GM12892 (cell line): Measurements from ENCODE around the gene EEPD1.
"Not testable (repeated sequence)": the region's sequence is repeated elsewhere in the genome, so short reads cannot be mapped to it uniquely, and the experiment has no call there.

ENCODE experiments used
- DNase-seq: peaks from one replicate; pipeline ENCODE4 v3.0.0; 2011; ENCODE audit not compliant: insufficient read length
- FAIRE-seq: peaks from 2 replicates; lab custom pipeline; 2011; peaks lifted over from hg19 to GRCh38; lab: Jason Lieb, UNC
- POLR2A ChIP-seq: IDR thresholded peaks from 2 replicates; pipeline ENCODE4 v1.6.1; 2011; ENCODE audit warnings: low read depth, low read length, control low read depth
- POLR2AphosphoS5 ChIP-seq: IDR thresholded peaks from 2 replicates; pipeline ENCODE4 v1.6.1; 2011; ENCODE audit warnings: low read depth, low read length, control low read depth
- TAF1 ChIP-seq: IDR thresholded peaks from 2 replicates; pipeline ENCODE4 v1.6.1; 2011; ENCODE audit warnings: low read depth, mild to moderate bottlenecking, control low read depth, low read length, borderline replicate concordance

Gene EEPD1

DNA sequence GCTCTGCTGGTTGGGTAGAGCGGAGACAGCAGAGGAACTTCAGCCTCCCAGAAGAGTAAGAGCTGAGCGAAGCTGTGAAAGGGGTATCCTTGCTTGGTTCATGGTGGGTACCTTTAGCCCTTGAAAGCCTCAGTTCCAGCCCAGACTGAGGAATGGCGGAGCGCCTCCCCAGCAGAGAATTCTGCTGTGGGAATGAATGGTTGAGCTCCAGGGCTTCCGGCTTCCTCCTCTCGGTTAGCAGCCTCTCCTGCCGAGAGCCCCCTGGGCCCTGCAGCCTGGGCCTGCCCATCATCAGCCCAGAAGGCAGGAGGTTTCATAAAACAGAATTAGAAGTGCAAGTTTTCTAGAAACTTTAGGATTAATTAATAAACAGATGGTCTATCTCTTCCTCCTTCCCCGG lies 156.7 kb downstream of the EEPD1 start:
- FAIRE-seq (no peak), DNase-seq (no peak)

DNA sequence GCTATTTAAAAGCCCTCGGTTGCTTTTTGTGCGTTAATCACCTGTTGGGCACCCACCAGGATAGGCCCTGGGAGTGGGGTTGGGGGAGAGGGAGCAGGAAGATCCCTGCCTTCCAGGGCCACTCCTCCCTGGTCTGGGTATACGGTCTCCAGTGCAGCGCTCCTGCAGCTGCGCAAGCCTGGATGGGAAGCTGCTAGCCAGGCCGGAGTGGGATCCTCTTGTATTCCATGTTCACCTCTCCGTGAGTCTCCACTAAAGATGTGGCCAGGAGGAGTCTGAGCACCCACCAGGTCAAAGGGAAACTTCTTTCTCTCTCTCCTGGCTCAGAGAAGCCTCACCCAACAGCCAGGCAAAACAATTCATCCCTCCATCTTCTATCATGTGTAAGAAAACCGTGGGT lies 157.8 kb downstream of the EEPD1 start:
- DNase-seq (no peak), FAIRE-seq (no peak)
- TF ChIP-seq TAF1 (no peak), POLR2AphosphoS5 (no peak), POLR2A (no peak)

More for the DNA sequence above, 156.7 kb downstream of the EEPD1 start:
- TF ChIP-seq POLR2AphosphoS5, result no peak
- TF ChIP-seq TAF1, result no peak
- no peak for TF ChIP-seq POLR2A

DNA sequence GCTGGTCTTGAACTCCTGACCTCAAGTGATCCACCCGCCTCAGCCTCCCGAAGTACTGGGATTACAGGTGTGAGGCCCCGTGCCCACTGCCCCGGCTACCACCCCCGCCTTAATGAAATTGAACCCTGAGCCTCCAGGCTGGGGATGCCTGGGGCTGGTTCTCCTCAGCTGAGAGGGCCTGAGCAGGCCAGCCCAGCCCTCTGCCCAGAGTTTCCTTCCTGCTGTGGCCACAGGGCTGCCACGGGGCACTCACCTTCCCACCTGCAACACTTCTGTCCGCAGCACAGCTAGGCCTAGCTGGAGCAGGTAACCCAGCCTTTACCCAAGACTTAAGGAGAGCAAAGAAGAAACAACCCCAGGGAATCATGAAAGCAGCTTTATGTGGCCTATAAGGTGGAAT lies 158.5 kb downstream of the EEPD1 start:
- no peak for TF ChIP-seq POLR2A
- no peak for TF ChIP-seq TAF1
- no peak for TF ChIP-seq POLR2AphosphoS5
- FAIRE-seq, result no peak
- DNase-seq, result no peak

DNA sequence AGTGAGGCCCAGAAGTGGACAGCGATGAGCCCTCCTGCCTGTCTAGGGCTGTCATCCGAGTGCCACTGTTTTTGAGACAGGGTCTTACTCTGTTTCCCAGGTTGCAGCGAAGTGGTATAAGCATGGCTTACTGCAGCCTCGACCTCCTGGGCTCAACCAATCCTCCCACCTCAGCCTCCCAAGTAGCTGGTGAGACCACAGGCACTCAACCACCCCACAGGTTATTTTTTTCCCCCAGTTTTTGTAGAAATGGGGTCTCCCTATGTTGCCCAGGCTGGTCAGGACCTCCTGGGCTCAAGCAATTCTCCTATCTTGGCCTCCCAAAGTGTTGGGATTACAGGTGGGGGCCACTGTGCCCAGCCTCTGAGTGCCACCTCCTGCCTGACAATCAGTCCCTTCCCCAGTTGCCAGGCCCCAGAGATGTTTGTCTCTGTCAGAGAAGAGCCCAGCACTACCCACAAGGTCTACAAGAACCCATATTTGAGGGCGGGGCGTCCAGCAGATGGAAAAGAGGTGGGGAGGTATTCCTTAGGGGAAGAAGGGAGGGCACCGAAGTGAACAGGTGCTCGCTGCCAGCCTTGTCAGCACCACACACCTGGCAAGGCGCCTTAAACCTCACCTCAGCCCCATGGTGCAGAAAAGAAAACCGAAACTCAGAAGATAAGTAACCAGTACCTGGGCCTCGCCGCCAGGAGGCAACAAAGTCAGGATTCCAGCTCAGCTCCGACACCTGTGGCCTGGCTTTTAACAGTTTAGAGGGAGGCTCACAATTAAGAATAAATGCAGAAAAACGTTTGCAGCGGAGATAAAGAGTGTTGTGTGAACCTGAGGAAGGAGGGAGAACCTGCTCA lies 159.2 kb downstream of the EEPD1 start:
- DNase-seq (peak; percentile 45), FAIRE-seq (no peak)
- no peak for TF ChIP-seq POLR2AphosphoS5
- TF ChIP-seq TAF1, result no peak
- no peak for TF ChIP-seq POLR2A

DNA sequence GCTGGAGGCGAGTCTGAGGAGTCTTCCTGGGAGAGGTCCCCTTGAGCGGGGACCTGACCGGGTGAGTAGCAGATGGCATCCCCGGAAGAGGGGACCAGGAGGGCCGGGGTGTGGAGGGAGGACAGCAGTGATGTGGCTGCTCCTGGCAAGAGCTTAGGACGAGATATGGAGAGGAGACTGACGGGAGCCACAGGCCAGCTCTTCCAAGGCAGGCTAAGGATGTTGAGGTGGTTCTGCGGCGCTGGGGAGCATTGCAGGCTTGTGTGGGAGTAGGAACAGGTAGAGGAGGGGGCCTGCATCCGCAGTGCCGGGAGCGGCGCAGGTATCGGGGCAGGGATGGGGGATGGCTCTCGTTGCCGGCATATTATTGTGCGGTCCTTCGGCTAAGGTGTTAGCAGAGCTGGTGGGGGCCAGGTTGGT lies 159.9 kb downstream of the EEPD1 start:
- no peak for TF ChIP-seq TAF1
- TF ChIP-seq POLR2AphosphoS5, result no peak
- no peak for TF ChIP-seq POLR2A
- FAIRE-seq, result no peak
- no peak for DNase-seq

DNA sequence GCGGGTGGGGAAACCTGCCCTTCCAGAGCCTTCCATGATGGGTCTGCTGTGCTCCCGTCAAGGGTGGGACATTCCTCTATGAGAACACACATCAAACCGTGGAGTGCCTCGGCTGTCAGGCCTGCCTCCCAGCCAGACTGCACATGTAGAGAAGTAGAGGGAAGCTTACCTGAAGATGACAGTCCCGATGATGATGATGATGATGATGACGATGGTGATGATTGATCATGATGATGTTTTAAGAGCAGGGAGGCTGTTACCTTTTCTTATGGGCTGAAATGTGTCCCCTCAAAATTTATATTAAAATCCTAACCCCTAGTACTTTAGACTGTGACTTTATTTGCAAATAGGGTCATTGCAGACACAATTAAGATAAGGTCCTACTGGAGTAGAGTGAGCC lies 160.6 kb downstream of the EEPD1 start:
- no peak for DNase-seq
- no peak for FAIRE-seq
- TF ChIP-seq TAF1 (no peak), POLR2A (no peak), POLR2AphosphoS5 (no peak)

DNA sequence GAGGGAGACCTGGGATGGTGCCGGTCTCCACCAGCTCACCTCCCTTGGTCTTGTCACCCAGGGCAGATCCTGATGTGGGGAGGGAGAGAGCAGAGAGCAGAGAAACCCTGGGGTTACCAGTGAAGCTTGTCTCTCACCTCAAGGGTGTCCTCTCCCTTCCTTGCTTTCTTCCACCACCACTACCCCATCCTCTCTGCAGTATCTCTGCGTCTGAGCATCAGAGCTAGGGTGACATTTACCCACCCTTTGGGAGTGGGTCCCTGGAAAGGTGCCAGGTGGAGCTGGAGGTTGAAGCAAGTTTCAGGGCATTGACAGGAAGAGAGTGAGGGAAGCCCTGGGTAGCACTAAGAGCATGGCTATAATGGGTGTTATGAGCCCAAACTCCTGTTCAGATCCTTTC lies 161.4 kb downstream of the EEPD1 start:
- FAIRE-seq (no peak), DNase-seq (no peak)
- TF ChIP-seq TAF1, result no peak

DNA sequence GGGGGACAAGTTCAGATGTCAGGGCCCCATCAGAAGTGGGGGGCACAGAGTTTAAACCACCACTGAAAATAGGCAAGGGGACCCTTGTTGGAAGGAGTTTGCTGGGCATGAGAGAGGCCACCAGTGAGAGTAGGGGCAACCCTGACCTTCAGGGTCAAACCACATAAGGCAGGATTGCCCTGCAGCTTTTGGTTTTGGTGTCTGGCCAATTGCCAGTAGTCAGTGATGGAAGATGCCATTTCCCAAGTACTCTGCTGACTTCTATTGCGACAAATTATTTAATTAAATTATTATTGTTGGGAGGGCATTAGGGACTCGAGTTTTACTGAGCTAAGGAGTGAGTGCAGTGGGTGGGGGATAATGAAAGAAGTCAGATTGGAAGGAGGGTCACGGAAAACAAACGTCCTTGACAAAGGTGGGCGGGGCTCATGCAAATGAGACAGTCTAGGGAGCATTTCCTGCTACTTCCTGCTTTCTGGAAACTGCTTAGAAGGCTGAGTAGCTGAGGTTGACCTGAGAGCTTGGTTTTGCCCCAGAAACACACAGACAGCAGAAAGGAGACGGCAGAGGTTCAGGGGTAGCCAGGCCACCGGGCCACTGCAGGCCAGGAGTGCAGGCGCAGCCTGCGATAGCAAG lies 162.4 kb downstream of the EEPD1 start:
- DNase-seq (no peak), FAIRE-seq (no peak)
- TF ChIP-seq POLR2AphosphoS5 (no peak), TAF1 (no peak), POLR2A (no peak)

DNA sequence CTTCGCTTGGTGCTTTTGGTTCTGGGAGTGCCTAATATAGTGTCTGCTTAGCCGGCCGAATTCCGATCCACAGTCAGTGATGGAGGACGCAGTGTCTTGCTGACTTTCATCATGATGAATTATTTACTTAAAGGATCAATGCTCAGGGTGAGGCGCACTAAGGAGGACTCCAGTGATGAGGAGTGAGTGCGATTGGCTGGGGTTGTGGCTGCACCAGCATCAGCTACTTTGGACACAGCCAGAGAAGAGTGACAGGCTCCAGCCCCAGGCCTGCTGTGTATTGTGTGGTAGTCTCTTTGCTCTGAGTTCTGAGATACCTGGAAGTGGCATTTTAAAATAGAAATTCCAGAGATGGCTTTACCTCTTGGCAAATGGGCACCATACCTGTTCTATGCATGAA lies 163.3 kb downstream of the EEPD1 start:
- TF ChIP-seq POLR2AphosphoS5, result no peak
- FAIRE-seq, result no peak
- no peak for DNase-seq

DNA sequence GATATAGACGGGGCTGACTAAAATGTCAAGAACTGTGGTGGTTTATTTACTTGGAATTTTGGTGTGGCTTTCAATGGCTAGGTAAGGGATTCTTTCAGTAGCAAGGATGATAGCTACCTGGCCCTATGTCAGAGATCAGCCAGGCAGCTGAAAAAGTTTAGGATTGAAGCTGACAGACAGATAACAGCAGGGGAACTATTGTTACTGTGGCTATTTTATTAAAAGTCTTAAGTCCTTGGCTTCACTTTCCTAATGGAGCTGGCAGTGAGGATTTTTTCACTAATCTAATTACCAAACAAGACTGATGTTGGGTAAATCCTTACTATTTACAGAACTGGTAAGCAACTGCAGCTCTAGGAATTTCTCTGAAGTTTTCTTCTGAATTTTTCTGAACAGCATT lies 164.2 kb downstream of the EEPD1 start:
- FAIRE-seq, result no peak
- no peak for TF ChIP-seq POLR2A
- TF ChIP-seq TAF1, result no peak
- TF ChIP-seq POLR2AphosphoS5, result no peak
- no peak for DNase-seq

DNA sequence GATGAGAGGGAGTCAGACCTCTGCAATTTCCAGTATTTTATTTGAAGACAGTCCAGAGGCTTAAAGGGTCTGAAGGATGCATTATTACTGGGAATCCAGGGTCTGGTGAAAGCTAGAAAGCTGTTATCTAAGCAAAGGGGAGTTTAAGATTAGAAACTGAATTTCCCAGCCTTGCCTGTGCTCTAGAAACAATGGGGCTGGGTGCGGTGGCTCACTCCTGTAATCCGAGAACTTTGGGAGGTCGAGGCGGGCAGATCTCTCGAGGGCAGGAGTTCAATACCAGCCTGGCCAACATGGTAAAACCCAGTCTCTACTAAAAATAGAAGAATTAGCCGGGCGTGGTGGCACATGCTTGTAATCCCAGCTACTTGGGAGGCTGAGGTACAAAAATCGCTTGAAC lies 165.1 kb downstream of the EEPD1 start:
- TF ChIP-seq POLR2AphosphoS5 (no peak), TAF1 (no peak), POLR2A (no peak)
- DNase-seq, result no peak
- no peak for FAIRE-seq

DNA sequence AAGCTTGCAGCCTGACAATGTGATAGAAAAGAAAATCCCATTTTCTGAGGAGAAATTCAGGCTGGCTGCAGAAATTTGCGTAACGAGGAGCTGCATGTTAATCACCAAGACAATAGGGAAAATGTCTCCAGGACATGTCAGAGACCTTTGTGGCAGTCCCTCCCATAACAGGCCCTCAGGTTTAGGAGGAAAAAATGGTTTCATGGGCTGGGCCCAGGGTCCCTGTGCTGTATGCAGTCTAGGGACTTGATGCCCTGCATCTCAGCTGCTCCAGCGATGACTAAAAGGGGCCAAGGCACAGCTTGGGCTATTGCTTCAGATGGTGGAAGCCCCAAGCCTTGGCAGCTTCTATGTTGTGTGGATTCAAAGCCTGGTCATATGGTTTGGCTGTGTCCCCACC lies 168.2 kb downstream of the EEPD1 start:
- FAIRE-seq, DNase-seq: not testable (repeated sequence)

DNA sequence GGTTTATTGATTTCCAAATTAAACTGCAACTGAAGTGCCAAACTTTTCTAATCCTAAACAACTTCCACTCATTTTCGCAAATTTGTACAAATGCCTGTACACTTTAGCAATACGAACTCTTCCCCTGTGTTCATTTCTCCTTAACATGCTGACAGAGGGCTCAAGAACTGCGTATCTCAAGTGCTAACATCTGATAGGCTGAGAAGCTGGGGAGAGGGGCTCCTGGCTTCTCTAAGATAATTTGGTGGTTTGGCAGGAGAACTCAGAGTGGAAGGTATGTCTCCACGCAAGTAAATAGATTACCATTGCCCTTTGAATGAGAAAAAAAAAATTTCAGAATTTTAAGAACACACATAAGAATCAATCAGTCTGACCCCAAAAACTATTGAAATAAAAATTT lies 183.3 kb downstream of the EEPD1 start:
- DNase-seq (no peak), FAIRE-seq (no peak)
- no peak for TF ChIP-seq TAF1
- TF ChIP-seq POLR2A, result no peak
- no peak for TF ChIP-seq POLR2AphosphoS5
